ENCODE results near the gene ZIC5.

DNA sequence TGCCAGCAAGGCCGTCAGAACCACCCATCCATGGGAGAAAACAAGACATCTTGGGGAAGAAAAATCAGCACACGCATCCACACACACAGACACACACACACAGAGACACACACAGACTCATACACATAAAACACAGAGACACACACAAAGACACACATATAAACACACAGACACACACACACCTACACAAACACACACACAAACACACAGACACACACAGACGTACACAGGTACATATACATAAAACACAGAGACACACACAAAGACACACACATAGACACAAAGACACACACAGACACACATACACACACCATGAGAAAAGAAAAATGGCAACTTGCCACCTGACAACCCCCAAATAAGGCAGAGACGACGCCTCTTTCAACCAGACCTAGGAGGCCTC is 40.6 kb downstream of the ZIC5 start:
- TF ChIP-seq, protein P1, sequence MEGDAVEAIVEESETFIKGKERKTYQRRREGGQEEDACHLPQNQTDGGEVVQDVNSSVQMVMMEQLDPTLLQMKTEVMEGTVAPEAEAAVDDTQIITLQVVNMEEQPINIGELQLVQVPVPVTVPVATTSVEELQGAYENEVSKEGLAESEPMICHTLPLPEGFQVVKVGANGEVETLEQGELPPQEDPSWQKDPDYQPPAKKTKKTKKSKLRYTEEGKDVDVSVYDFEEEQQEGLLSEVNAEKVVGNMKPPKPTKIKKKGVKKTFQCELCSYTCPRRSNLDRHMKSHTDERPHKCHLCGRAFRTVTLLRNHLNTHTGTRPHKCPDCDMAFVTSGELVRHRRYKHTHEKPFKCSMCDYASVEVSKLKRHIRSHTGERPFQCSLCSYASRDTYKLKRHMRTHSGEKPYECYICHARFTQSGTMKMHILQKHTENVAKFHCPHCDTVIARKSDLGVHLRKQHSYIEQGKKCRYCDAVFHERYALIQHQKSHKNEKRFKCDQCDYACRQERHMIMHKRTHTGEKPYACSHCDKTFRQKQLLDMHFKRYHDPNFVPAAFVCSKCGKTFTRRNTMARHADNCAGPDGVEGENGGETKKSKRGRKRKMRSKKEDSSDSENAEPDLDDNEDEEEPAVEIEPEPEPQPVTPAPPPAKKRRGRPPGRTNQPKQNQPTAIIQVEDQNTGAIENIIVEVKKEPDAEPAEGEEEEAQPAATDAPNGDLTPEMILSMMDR (conservative IDR thresholded peaks at IDR 0.05; ENCODE audit: low read depth, low read length): no peak
- TF ChIP-seq POLR2A (IDR thresholded peaks at IDR 0.05; ENCODE audit: low read depth, low read length) (no peak), RFX5 (IDR thresholded peaks at IDR 0.05; ENCODE audit: low read depth, low read length) (no peak), MAZ (IDR thresholded peaks at IDR 0.05; ENCODE audit: borderline replicate concordance, low read depth, low read length) (no peak), RAD21 (IDR thresholded peaks at IDR 0.05; ENCODE audit: low read length) (no peak), NFE2L2 (IDR thresholded peaks at IDR 0.05; ENCODE audit: low read depth, low read length) (no peak), CEBPB (IDR thresholded peaks at IDR 0.05; ENCODE audit: low read depth, low read length) (no peak), MXI1 (IDR thresholded peaks at IDR 0.05; ENCODE audit: borderline replicate concordance, low read depth, low read length) (no peak), ELK1 (IDR thresholded peaks at IDR 0.05; ENCODE audit: borderline replicate concordance, low read depth, low read length) (no peak), MAFK (IDR thresholded peaks at IDR 0.05; ENCODE audit: low read depth, low read length) (no peak)
